GM12874 (cell line): Measurements from ENCODE around the gene C2orf76.

Source experiments
- TF ChIP-seq, protein P1 (sequence below): IDR thresholded peaks from 2 replicates; pipeline ENCODE4 v1.5.1; 2011; ENCODE audit warnings: low read depth, mild to moderate bottlenecking, control low read depth, low read length, moderate library complexity; ENCODE audit not compliant: insufficient read depth

C2orf76 gene

DNA sequence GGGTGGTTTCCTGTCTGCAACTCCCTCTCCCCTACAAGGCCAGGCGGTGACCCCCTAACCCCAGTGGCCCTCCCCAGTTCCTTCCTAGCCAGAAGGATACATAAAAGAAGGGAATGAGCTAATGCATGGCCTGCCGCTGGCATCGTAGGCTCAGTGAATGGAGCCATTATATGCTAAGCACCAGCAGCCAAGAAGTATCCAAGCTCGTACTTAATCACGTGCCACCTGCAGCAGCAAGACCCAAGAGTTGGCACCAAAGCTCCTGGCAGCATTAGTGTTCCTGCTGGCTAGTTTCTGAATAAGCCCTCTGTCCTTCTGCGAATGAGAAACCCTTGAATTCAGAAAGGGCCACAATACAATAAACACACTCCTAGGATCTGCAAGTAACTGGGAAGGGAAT, 4.5 kb upstream of the C2orf76 start:
- TF ChIP-seq, protein P1, sequence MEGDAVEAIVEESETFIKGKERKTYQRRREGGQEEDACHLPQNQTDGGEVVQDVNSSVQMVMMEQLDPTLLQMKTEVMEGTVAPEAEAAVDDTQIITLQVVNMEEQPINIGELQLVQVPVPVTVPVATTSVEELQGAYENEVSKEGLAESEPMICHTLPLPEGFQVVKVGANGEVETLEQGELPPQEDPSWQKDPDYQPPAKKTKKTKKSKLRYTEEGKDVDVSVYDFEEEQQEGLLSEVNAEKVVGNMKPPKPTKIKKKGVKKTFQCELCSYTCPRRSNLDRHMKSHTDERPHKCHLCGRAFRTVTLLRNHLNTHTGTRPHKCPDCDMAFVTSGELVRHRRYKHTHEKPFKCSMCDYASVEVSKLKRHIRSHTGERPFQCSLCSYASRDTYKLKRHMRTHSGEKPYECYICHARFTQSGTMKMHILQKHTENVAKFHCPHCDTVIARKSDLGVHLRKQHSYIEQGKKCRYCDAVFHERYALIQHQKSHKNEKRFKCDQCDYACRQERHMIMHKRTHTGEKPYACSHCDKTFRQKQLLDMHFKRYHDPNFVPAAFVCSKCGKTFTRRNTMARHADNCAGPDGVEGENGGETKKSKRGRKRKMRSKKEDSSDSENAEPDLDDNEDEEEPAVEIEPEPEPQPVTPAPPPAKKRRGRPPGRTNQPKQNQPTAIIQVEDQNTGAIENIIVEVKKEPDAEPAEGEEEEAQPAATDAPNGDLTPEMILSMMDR: no peak

DNA sequence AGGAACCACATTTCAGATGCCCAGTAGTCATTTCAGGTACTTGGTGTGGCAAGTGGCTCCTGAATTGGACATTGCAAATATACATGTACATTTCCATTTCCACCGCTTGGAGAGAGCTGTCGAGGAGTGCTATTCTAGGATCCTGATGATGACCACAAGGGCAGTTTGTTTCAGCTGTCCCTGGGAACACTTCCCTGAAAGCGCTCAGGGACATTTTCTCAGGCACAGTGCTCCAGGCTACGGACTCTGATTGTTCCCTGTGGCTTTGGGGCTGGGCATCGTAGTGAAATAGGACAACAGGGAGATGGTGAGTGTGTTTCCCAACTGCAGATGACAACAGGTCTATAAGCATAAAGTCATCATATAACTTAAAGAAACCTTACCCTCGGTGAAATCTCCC, 3.2 kb upstream of the C2orf76 start:
- TF ChIP-seq, protein P1: no peak

DNA sequence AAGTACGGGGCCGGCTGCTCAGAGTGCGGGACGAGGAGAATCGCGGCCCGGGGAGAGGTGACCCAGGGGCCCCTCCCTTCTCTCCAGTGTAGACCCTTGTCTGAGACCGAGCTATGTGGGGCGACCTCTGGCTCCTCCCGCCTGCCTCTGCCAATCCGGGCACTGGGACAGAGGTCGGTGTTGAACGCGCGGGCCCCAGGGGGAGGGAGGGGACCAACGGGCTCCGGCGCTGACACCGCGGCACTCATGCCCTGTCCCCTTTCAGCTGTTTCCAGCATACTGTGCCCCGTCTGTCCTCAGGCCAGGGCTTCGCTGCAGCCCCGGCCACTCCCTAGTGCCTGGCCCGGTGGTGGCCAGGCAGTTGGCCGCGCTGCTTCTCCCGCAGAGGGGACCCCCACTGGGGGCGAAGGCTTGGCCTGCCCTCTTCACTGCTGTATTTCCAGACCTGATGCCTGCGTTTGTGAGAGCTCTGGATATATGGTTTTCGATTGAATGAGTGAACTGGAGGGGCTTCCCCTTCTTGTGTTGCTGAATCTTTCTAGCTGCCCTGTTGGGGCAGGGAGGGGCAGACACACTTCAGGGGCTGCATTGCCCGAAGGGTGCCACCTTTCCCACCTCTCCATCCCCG, 952 bp upstream of the C2orf76 start:
- TF ChIP-seq, protein P1: no peak

DNA sequence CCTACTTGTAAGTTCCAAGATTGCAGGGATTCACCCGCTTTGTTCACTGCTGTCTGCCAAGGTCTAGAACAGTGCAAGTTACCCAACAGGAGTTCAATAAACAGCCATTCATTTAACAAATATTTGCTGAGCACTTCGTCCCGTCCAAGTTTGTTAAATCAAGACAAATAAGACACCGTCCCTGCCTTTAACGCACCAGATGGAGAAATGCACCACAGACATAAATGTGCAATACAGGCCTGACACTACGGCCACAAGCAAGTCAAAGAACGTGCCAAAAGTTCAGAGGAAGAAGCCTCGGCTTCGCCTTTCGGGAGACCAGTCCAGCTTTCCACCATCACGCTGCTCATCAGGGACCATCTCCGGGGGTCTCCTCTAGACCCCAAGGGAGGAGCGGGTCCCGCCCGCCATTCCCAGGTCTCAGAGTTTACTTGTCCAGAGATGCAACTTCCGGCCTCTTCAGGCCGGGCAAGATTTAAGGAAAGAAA, 429 bp downstream of the C2orf76 start:
- TF ChIP-seq, protein P1: no peak

DNA sequence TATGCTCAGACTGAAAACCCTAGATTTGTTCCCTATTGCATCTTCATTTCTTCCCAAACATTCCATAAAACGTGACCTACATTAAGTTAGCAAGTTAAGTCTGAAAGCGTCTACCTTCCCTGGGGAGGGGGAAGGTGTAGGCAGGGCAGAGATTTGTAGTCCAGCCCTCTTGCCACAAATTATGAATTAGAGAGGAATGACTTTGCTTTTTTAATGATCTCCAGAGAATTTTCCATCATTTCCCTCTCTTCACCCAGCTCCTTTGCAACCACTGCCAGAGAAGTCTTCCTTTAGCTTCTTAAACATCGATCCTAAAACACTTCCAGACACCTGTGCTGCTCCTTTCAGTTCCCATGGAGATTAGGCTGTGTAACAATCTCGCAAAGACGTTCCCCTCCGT, 1.2 kb downstream of the C2orf76 start:
- TF ChIP-seq, protein P1: no peak

DNA sequence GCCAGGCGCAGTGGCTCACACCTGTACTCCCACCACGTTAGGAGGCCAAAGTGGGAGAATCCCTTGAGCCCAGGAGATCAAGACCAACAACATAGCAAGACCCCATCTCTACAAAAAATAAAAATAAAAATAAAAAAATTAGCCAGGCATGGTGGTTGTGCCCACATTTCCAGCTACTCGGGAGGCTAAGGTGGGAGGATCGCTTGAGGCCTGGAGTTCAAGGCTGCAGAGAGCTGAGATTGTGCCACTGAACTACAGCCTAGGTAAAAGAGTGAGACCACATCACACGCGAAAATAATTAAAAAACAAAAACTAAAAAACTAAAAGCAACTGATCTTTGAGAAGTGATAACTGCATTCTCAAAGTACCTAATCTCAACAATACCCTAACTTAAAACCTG, 1.8 kb downstream of the C2orf76 start:
- TF ChIP-seq, protein P1: no peak

DNA sequence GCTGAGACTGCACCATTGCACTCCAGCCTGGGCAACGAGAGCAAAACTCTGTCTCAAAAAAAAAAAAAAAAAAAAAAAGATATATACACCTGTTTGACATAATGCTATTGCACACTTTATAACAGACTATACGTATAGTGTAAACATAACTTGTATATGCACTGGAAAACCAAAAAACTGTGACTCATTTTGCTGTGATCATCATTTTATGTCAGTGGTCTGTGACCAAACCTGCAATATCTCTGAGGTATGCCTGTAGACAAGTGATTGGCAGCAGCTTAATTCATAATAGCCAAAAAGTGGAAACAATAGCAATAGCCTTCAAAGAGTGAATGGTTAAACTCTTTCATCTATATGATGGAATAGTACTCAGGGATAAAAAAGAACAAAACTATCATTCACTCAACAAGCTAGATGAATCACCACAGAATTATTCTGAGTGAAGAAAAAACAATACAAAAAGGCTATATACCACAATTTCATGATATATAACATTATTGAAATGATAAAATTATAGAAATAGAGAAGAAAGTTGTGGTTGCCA, 6.1 kb downstream of the C2orf76 start:
- TF ChIP-seq, protein P1: no peak
